Brain microvascular endothelial cell (primary cell): ENCODE results near the gene ZC3H18.

Experiments
- DNase-seq: peaks from one replicate; pipeline ENCODE4 v3.0.0-alpha.2; 2020
- H3K27ac ChIP-seq: fragments of 250-450 bp; sonication (Bioruptor Pico); 2 replicates; pipeline ENCODE4 v1.5.1; 2020; ENCODE audit warnings: mild to moderate bottlenecking, moderate library complexity
- H3K27me3 ChIP-seq: fragments of 250-450 bp; sonication (Bioruptor Pico); replicated peaks from 2 replicates; pipeline ENCODE4 v1.5.1; 2020; ENCODE audit warnings: mild to moderate bottlenecking
- H3K36me3 ChIP-seq: fragments of 250-450 bp; sonication (Bioruptor Pico); replicated peaks from 2 replicates; pipeline ENCODE4 v1.5.1; 2020; ENCODE audit warnings: mild to moderate bottlenecking
- H3K4me3 ChIP-seq: 2 replicates; pipeline ENCODE4 v1.5.1; 2011; ENCODE audit warnings: low read depth, mild to moderate bottlenecking, control low read depth, low read length, moderate library complexity
- in situ Hi-C: cut with HindIII; loops from 2 replicates; pipeline ENCODE4 v1.10.0; 2017; ENCODE audit warnings: low sequenced_read_pairs, low pct_ligation_motif_present
- TF ChIP-seq, protein P1 (sequence below): IDR thresholded peaks from 2 replicates; pipeline ENCODE4 v1.5.1; 2011; ENCODE audit warnings: low read depth, mild to moderate bottlenecking, moderate library complexity, low read length, control low read depth, inconsistent platforms; ENCODE audit errors: missing control alignments

The ZC3H18 gene

DNA sequence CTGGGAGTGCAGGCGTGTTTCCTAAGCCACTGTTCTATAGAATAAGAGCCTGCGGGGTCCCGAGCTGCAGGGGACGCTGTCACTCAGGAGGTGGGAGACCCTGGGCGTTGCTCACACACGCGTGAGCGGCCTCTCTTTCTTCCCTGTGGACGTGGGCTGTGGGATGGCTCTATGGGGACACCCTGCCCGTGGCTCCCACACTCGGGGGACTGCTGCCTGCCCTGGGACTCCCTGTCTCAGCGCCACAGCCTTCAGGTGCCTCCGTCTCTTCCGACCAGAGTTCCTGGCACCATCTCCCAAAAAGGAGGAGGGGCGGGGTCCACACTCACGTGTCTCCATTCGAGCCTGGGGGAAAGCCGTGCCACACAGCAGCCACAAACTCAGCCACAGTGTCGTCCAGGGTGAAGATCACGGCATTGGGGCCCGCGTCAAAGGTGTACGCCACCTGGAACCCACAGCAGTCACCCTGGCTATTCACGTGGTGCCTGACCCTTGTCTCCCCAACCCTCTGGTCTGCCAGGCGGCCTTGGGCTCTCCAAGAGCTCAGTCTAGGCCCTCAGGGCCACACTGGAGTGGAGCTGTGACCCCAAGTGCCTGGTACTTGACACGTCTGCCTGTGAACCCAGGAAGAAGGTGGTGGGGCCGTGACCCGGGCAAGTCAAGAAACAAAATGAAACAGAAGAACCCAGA lies 84.3 kb downstream of the ZC3H18 start:
- no peak overlapping the region for H3K27ac ChIP-seq
- H3K4me3 ChIP-seq, result no peak overlapping the region
- TF ChIP-seq, protein P1, sequence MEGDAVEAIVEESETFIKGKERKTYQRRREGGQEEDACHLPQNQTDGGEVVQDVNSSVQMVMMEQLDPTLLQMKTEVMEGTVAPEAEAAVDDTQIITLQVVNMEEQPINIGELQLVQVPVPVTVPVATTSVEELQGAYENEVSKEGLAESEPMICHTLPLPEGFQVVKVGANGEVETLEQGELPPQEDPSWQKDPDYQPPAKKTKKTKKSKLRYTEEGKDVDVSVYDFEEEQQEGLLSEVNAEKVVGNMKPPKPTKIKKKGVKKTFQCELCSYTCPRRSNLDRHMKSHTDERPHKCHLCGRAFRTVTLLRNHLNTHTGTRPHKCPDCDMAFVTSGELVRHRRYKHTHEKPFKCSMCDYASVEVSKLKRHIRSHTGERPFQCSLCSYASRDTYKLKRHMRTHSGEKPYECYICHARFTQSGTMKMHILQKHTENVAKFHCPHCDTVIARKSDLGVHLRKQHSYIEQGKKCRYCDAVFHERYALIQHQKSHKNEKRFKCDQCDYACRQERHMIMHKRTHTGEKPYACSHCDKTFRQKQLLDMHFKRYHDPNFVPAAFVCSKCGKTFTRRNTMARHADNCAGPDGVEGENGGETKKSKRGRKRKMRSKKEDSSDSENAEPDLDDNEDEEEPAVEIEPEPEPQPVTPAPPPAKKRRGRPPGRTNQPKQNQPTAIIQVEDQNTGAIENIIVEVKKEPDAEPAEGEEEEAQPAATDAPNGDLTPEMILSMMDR, result no peak
- H3K36me3 ChIP-seq, result peaks cover 55% of the 10 kb centered on the region
- DNase-seq, result no peak
- no peaks in the 10 kb centered on the region for H3K27me3 ChIP-seq
- in situ Hi-C loops, result no loop called here

DNA sequence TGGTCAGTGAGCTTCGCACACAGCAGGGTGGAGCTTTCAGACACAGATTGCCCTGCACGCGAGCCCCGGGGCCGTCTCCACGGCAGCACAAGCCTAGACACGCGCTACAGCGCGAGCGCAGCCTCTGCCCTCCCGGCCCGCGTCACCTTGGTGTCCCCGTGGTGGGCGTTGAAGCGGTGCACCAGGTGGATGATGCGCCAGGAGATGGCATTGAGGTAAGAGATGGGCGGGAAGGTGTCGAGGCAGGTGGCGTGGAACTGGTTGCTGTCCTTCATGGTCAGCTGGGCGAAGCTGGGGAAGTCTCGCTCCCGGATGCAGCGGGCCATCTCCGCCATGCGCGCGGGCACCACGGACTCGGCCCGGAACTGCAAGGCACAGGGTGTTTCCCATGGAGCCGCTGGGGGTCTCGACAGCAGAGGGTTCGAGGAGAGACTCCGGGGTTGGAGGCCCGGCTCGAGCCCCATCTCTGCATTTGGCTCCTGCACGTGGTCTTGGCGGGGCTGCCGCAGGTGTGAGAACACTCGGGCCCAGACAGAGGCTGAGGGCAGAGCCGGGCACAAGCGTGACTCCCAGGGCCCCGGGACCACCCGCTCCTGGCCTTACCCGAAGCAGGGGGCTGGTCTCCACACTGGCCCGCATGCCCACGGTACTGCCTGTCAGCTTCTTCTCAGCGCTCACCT lies 85.0 kb downstream of the ZC3H18 start:
- Histone ChIP-seq H3K27ac (no peak overlapping the region), H3K36me3 (peaks cover 57% of the 10 kb centered on the region), H3K27me3 (no peaks in the 10 kb centered on the region), H3K4me3 (no peak overlapping the region)
- DNase-seq, result no peak
- TF ChIP-seq, protein P1, result no peak
- in situ Hi-C loops, result no loop called here

DNA sequence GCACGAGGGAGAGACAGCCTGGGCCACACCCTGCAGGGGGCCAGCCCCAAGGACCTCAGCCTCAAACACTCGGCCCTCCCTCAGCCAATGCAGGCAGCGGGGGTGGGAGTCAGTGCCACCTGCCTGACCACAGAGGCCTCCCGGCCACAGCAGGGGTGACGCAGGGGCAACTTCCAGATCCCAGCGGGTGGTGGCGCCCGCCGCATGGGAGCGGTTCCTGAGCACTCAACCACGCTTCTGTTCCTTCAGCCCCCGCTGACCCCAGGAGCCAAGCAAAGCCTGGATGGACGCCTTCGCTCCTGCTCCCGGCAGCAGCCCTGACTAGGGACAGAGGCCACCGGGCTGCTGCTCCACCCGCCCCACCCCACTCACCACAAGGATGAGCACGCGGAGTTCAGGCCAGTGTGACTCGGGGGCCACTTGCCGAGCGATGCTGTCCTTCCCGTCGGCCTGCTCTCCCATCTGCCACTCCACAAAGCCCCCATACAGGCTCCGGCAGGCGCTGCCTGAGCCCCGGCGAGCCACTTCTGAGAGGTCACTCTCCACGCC lies 85.6 kb downstream of the ZC3H18 start:
- Histone ChIP-seq H3K36me3 (peaks cover 57% of the 10 kb centered on the region), H3K27ac (no peak overlapping the region), H3K4me3 (no peak overlapping the region), H3K27me3 (no peaks in the 10 kb centered on the region)
- TF ChIP-seq, protein P1, result no peak
- in situ Hi-C loops, result no loop called here
- no peak for DNase-seq

DNA sequence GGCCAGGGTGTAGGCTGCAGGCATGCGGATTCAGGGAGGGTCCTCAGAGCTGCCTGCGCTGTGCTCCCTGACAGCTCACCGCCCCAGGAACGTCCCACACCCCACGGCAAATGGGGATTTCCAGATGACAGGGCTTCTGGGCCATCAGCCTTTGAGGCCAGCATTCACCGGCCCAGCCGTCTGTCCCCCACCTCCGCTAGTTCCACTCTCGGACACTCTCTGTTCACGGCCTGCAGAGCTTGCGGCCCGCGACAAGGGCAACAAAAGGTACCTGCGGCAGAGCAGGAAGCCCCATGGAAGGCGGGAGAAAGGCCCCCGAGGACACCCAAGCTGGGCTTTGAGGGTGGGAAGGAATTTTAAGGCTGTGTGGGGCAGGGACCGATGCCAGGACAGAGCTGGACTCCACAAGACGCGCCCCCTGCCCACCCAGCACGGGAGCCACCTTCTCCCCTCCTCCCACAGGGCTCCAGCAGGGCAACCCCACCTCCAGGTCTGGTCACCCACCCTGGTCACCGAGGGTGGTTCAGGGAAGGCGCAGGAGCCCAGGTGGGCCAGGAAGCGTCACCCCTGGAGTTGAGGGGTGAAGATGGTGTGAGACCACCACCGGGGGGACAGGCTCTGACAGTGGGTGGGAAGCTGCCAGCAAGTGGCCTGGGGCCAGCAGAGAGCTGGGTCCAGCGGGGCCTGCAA lies 86.2 kb downstream of the ZC3H18 start:
- Histone ChIP-seq H3K27me3 (no peaks in the 10 kb centered on the region), H3K4me3 (no peak overlapping the region), H3K36me3 (peaks cover 57% of the 10 kb centered on the region), H3K27ac (no peak overlapping the region)
- in situ Hi-C loops, result no loop called here
- TF ChIP-seq, protein P1, result no peak
- no peak for DNase-seq

DNA sequence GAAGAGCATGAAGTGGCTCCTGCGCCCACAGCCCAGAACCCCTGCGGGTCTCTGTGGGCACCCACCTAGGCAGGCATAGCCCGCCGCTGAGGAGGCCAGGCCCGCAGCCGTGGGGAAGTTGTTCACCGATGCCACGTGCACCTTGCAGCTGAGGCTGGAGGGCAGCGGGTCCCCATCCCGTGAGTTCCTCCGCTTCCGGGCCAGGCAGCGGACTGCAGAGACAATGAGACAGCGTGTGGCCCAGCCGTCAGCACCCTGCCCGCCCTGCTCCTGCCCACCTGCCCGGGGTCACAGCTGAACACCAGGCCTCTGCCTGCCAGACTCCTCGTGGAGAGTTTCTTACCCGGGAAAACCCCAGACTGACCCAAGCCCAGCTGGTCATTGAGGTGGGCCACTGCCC lies 87.2 kb downstream of the ZC3H18 start:
- Histone ChIP-seq H3K27me3 (no peaks in the 10 kb centered on the region), H3K36me3 (peaks cover 57% of the 10 kb centered on the region), H3K4me3 (no peak overlapping the region), H3K27ac (no peak overlapping the region)
- DNase-seq, result no peak
- TF ChIP-seq, protein P1, result no peak
- in situ Hi-C loops, result no loop called here
